Daoy (cell line): ENCODE measurements around the gene NEO1. TPM values are rescaled to one million over a fixed set of nuclear protein-coding genes. Genes with fewer than 3 reads are reported as not detected.

Source experiments
- DNase-seq: peaks from one replicate; pipeline ENCODE4 v3.0.0-alpha.2; 2015; ENCODE audit warnings: low read depth
- total RNA-seq: library from RNA; depleted of rRNA; stranded (reverse); fragments of >200 nt; shearing (Covaris generic); gene quantifications from 2 replicates; pipeline ENCODE4 v1.2.3, GENCODE V29; 2014

The NEO1 gene
- total RNA-seq, 1 experiment from 2014 or later, result 14.5 TPM

- DNase-seq, result no peak
These were observed 23.3 kb upstream of the NEO1 start for GRCh38 chr15:73028831-73029451.

GRCh38 chr15:73030122-73030679, 22.1 kb upstream of the NEO1 start:
- DNase-seq, result no peak

- DNase-seq, result no peak
These were observed 20.6 kb upstream of the NEO1 start for GRCh38 chr15:73031648-73032047.

GRCh38 chr15:73033611-73034010, 18.7 kb upstream of the NEO1 start:
- no peak for DNase-seq

- no peak for DNase-seq
These were observed 18.0 kb upstream of the NEO1 start for GRCh38 chr15:73034221-73034620.

- DNase-seq, result no peak
These were observed 17.0 kb upstream of the NEO1 start for GRCh38 chr15:73035221-73035620.

GRCh38 chr15:73038220-73038619, 14.0 kb upstream of the NEO1 start:
- DNase-seq, result no peak

- no peak for DNase-seq
These were observed 6.2 kb upstream of the NEO1 start for GRCh38 chr15:73046073-73046472.

- no peak for DNase-seq
These were observed 4.4 kb upstream of the NEO1 start for GRCh38 chr15:73047882-73048281.

GRCh38 chr15:73048624-73049295, 3.5 kb upstream of the NEO1 start:
- DNase-seq, result no peak

GRCh38 chr15:73049564-73050215, 2.6 kb upstream of the NEO1 start:
- no peak for DNase-seq

- DNase-seq, result no peak
These were observed 1.5 kb upstream of the NEO1 start for GRCh38 chr15:73050561-73051295.

- no peak for DNase-seq
These were observed 864 bp upstream of the NEO1 start for GRCh38 chr15:73051391-73051806.

- DNase-seq, result peak; percentile 67
These were observed 562 bp downstream of the NEO1 start for GRCh38 chr15:73052653-73053397.

GRCh38 chr15:73053398-73053723, 1.1 kb downstream of the NEO1 start:
- no peak for DNase-seq

GRCh38 chr15:73054417-73054953, 2.2 kb downstream of the NEO1 start:
- DNase-seq, result no peak

- no peak for DNase-seq
These were observed 4.2 kb downstream of the NEO1 start for GRCh38 chr15:73056460-73056859.

- DNase-seq, result no peak
These were observed 6.2 kb downstream of the NEO1 start for GRCh38 chr15:73058437-73058836.

- DNase-seq, result no peak
These were observed 12.9 kb downstream of the NEO1 start for GRCh38 chr15:73065114-73065513.

- DNase-seq, result no peak
These were observed 16.8 kb downstream of the NEO1 start for GRCh38 chr15:73069109-73069508.

- DNase-seq, result no peak
These were observed 20.6 kb downstream of the NEO1 start for GRCh38 chr15:73072894-73073293.
